GM10248 (cell line): ENCODE measurements around the gene GPHA2.

Experiments used
- CTCF ChIA-PET: fragments of 300-600 bp; sonication (Branson Sonifier 250); formaldehyde crosslinking; extraction: SDS; loops from one replicate; lab custom pipeline; 2021; ENCODE audit warnings: antibody characterized with exemption; lab: Yijun Ruan, JAX
- POLR2A ChIA-PET: fragments of 350-650 bp; sonication (Branson Sonifier 250); formaldehyde crosslinking; extraction: SDS; loops from one replicate; lab custom pipeline; 2020; ENCODE audit warnings: antibody characterized with exemption; lab: Yijun Ruan, JAX
- DNase-seq: peaks from one replicate; pipeline ENCODE4 v3.0.0; 2012; ENCODE audit errors: extremely low spot score
- CTCF ChIP-seq: IDR thresholded peaks from 2 replicates; pipeline ENCODE4 v1.5.1; 2012; ENCODE audit warnings: mild to moderate bottlenecking, low read depth; ENCODE audit errors: extremely low read depth, missing control alignments, control extremely low read depth

GPHA2 gene

GRCh38 chr11:64908766-64909165, 26.9 kb downstream of the GPHA2 start:
- no peak for TF ChIP-seq CTCF
- no peak for DNase-seq
- CTCF ChIA-PET = interaction anchor here (2.4 kb wide), 1 partner anchor 61 kb away, joined by 7 read pairs; no protein-coding TSS in a partner anchor
- POLR2A ChIA-PET = no interaction called here

GRCh38 chr11:64906314-64906635, 29.4 kb downstream of the GPHA2 start:
- no peak for DNase-seq

GRCh38 chr11:64905516-64906313, 30.0 kb downstream of the GPHA2 start:
- CTCF ChIA-PET = interaction anchor here (1.0 to 2.1 kb wide), 3 partner anchors 12 to 58 kb away, joined by 3 to 6 read pairs (median 6); no protein-coding TSS in a partner anchor
- no peak for DNase-seq
- POLR2A ChIA-PET = no interaction called here
- no peak for TF ChIP-seq CTCF

More at GRCh38 chr11:64906314-64906635, 29.4 kb downstream of the GPHA2 start:
- ChIA-PET CTCF (interaction anchor here (1.0 to 2.1 kb wide), 3 partner anchors 12 to 59 kb away, joined by 3 to 6 read pairs (median 6); no protein-coding TSS in a partner anchor), POLR2A (interaction anchor here (0.8 kb wide), 1 partner anchor 28 kb away, joined by 3 read pairs; the partner anchor contains the start of gene EHD1)
- no peak for TF ChIP-seq CTCF

- TF ChIP-seq CTCF = no peak
- CTCF ChIA-PET = interaction anchor here (3.2 kb wide), 1 partner anchor 16 kb away, joined by 8 read pairs; no protein-coding TSS in a partner anchor
- POLR2A ChIA-PET = interaction anchor here (0.5 kb wide), 1 partner anchor 1351 kb away, joined by 4 read pairs; no protein-coding TSS in a partner anchor
- DNase-seq = no peak
Measured at GRCh38 chr11:64903291-64903833, 32.3 kb downstream of the GPHA2 start.

GRCh38 chr11:64902102-64902900, 33.4 kb downstream of the GPHA2 start:
- TF ChIP-seq CTCF = no peak
- ChIA-PET CTCF (interaction anchor here (0.8 to 31.5 kb wide), 4 partner anchors 11 to 209 kb away, joined by 3 to 1137 read pairs (median 6); partner anchors contain the start of genes CDC42BPG and TM7SF2), POLR2A (no interaction called here)
- DNase-seq = no peak

GRCh38 chr11:64900774-64901173, 34.9 kb downstream of the GPHA2 start:
- DNase-seq = no peak
- ChIA-PET POLR2A (no interaction called here), CTCF (interaction anchor here (3.2 to 31.5 kb wide), 2 partner anchors 13 to 46 kb away, joined by 8 to 1137 read pairs; partner anchors contain the start of gene CDC42BPG)
- TF ChIP-seq CTCF = no peak
